GM19351 (cell line): ENCODE results near the gene C12orf60.
A peak's percentile ranks its signal among the peaks of the same experiment; 100 is the strongest.
"Not testable (repeated sequence)": the region's sequence is repeated elsewhere in the genome, so short reads cannot be mapped to it uniquely, and the experiment has no call there.

Experiments used
- ATAC-seq: cut with Tn5 transposase; IDR thresholded peaks from one replicate; pipeline ENCODE4 v1.9.1; 2021; ENCODE audit warnings: mild to moderate bottlenecking, moderate library complexity; ENCODE audit not compliant: unreplicated experiment

Gene C12orf60, protein sequence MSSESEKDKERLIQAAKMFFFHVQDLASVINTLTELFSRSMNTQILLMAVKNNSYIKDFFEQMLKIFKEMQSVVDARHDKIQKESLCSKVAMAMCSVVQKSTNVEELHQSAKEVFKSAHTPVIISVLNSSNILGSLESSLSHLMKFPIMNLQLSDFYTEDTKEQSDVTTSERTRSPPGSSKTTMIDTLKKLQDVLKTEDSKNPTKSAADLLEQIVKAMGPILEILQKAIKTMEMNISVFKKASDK

GRCh38 chr12:14803011-14803829 lies at the start of gene C12orf60, which contains the start of gene WBP11:
Gene C12orf60 (plus strand): TSS chr12:14803670. CDS start chr12:14822936, 19,266 bp downstream.
Gene WBP11 (minus strand): TSS chr12:14803478. CDS start chr12:14801383, 2,095 bp downstream.
- ATAC-seq: peak; percentile 99

- no peak for ATAC-seq
These were observed 46.9 kb upstream of the C12orf60 start for GRCh38 chr12:14756334-14757143.

- not testable (repeated sequence) for ATAC-seq
These were observed 43.7 kb upstream of the C12orf60 start for GRCh38 chr12:14759711-14760280.

DNA sequence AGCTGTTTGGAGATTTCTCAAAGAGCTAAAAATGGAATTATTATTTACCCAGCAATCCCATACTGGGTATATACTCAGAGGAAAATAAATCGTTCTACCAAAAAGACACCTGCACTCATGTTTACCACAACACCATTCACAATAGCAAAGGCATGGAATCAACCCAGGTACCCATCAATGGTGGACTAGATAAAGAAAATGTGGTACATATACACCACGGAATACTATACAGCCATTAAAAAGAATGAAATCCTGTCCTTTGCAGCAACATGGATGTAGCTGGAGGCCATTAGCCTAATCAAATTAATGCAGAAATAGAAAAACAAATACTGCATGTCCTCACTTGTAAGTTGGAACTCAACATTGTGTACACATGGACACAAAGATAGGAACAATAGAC lies 38.1 kb upstream of the C12orf60 start:
- ATAC-seq: no peak

- ATAC-seq: not testable (repeated sequence)
These were observed 37.5 kb upstream of the C12orf60 start for GRCh38 chr12:14766020-14766419.

GRCh38 chr12:14766649-14767215 lies 36.7 kb upstream of the C12orf60 start:
- ATAC-seq: no peak

DNA sequence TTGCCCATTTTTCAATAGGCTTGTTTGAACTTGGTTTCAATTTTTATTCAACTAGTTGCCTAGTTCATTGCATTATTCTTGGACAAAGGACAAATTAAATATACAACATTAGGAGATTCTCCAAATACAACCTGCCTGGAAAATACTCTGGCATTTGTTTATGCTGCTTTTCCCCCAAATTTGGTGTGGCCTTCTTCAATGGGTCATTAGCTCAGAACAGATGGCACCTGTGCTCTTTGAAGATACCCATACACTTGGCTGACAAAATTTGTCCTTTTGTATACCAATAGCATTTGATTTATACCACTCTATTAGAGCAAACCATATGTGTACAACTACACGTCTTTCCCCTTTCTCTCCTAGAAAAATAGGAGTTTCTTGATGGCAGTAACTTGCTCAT lies 35.9 kb upstream of the C12orf60 start:
- ATAC-seq: no peak

DNA sequence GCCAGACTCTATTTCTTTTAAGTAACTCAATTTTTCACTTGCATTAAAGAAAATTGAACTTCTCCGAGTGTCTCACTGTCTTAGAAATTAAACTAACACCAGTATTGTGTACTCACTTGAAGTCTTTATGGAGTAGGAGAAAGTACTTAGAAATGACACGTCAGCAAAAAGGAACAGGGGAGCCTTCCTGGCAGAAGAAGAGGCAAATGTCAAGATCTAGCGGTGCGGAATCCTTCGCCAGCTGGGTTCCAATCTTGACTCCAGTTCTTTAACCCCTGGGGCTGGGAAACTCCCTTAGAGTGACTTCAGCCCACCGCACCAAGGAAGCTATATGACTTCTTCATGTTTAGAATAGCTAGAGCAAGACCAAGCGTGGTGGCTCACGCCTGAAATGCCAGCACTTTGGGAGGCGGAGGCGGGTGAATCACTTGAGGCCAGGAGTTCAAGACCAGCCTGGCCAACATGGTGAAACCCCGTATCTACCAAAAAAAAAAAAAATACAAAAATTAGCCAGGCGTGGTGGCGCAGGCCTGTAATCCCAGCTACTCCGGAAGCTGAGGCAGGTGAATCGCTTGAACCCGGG lies 34.6 kb upstream of the C12orf60 start:
- no peak for ATAC-seq

GRCh38 chr12:14769466-14769968 lies 34.0 kb upstream of the C12orf60 start:
- peak; percentile 3 for ATAC-seq

DNA sequence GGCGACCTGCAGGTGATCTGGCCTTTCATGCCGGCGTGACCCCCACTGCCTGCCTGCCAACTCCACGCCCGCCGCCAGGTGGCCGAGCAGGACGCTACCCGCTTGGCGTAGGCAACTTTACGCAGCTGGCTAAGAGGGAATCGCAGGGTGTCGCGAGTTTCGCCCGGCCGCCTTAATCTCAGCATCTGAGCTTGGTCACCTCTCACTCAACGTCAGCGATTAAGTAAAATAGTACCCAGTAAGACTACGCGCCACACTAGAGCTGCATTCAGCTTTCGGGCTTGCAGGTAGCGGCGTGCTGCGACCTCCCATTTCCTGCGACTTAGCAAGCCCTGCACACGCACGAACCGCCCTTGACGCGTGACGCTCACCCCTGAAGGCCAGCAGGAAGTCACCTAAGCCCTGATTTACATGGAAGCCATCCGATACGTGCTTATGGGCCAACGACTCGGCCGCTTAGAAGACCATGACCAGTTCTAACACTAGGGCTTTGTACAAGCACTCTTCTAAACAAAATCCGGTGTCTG lies 33.4 kb upstream of the C12orf60 start:
- peak; percentile 34 for ATAC-seq

DNA sequence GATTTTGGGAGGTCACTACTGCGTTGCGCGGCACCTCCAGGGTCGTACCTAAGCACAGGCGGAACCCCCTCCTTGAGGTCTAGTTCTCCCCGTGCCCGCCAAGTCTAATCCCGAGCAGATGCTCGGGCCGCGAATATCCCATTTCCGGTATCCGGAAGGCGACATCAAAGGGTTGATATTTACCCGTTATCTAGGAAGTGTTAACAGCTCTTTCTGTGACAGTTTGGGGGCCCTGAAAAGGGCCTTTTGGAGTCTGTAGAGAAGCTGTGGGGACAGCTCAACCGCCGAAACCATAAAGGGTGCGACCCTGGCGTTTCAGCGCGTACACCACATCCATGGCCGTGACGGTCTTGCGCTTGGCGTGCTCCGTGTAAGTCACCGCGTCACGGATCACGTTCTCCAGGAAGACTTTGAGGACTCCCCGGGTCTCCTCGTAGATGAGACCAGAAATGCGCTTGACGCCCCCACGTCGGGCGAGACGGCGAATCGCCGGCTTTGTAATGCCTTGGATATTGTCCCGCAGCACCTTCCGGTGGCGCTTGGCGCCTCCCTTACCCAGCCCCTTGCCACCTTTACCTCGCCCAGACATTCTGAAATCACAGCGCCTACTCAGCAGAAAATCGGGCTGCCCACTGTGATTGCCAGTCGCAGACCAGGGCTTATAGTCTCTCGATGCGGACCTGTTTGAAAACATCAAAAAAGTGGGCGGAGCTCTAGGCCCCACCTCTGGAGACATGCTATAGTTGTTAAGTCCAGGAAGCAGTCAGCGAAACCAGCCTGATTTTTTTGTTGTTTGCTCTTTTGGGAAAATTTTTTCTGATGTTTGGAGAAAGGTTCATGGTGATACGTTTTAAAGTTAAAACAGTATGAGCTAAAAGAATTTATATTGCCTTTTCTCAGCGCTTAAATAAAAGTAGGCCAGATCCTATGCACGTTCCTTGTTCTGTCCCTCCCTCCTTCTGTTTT lies 32.7 kb upstream of the C12orf60 start:
- ATAC-seq: peak; percentile 12

DNA sequence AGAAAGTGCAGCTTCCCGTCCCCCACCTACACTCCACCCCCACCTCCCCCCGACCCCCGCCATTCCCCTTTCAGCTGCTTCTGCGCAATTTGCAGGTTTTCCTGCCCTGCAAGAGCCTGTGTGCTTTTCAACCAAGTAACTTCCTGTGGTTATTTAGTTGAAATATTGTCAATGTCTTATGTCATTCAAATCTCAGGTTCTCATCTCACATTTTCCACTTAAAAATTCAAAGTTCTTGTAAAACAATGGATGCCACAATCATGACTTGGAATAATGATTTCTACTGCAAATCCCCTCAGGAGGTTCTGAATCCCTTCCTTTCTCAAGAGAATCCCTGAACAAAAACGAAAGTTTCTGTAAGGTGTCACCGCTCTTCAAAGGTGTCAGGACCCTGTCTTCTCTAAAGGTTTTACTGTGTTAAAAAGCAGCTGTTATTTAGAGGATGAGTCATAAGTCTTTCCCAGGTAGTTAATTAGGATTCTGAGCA lies 31.8 kb upstream of the C12orf60 start:
- no peak for ATAC-seq

- ATAC-seq: no peak
These were observed 30.5 kb upstream of the C12orf60 start for GRCh38 chr12:14772946-14773345.

GRCh38 chr12:14773685-14774073 lies 29.8 kb upstream of the C12orf60 start:
- peak; percentile 14 for ATAC-seq

DNA sequence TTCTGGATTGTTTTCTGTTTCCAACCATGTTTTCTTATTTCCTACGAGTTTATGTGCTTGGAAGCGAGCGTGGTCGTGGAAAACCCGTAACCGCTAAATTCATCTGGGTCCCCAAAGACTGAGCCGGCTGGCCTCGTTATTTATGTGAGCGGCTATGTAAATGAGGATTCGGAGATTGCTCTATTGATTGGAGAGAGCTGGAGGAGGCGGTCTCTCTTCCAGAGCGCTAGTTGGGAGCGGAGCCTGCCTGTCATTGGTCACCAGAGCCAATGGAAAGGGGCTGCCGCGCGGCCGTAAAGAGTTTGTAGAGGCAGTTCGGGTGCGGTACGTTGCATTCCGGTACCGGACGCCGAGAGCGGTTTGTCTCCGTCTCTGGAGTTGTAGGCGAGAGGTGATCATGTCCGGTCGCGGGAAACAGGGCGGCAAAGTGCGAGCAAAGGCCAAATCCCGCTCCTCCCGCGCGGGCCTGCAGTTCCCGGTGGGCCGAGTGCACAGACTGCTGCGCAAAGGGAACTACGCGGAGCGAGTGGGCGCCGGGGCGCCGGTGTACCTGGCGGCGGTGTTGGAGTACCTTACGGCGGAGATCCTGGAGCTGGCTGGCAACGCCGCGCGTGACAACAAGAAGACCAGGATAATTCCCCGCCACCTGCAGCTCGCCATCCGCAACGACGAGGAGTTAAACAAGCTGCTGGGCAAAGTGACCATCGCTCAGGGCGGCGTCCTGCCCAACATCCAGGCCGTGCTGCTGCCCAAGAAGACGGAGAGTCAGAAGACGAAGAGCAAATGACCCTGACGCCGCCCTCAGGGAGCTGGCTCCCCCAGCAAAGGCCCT lies 29.2 kb upstream of the C12orf60 start:
- ATAC-seq: peak; percentile 53

- no peak for ATAC-seq
These were observed 28.4 kb upstream of the C12orf60 start for GRCh38 chr12:14774906-14775635.

- no peak for ATAC-seq
These were observed 27.9 kb upstream of the C12orf60 start for GRCh38 chr12:14775636-14775980.
